Naive B cell (primary cell): ENCODE measurements around the gene BRMS1L. TPM values are rescaled to one million over a fixed set of nuclear protein-coding genes. Genes with fewer than 3 reads are reported as not detected.
"Not testable (repeated sequence)": the region's sequence is repeated elsewhere in the genome, so short reads cannot be mapped to it uniquely, and the experiment has no call there.

Source experiments
- ATAC-seq, 2 donors: fragments of 150-1000 bp; cut with Tn5 transposase; 2 replicates each; pipeline ENCODE4 v1.10.0; 2021; ENCODE audit warnings: low read depth in 2 of 2, mild to moderate bottlenecking in 2 of 2, moderate library complexity in 2 of 2
- DNase-seq: peaks from one replicate; pipeline ENCODE4 v3.0.0; 2022
- H3K27ac Mint-ChIP-seq, 6 donors: one replicate each; pipeline ENCODE4 v1.8.0; 2020 to 2022; ENCODE audit warnings: mild to moderate bottlenecking in 6 of 6, mixed read lengths in 6 of 6, moderate library complexity in 5 of 6, inconsistent platforms in 2 of 6
- H3K27me3 Mint-ChIP-seq, 3 donors: one replicate each; pipeline ENCODE4 v1.8.0; 2021 to 2022; ENCODE audit warnings: mixed read lengths in 3 of 3, mild to moderate bottlenecking in 1 of 3
- H3K36me3 Mint-ChIP-seq, 2 donors: one replicate each; pipeline ENCODE4 v1.8.0; 2020 to 2022; ENCODE audit warnings: mixed read lengths in 2 of 2, inconsistent platforms in 1 of 2, mild to moderate bottlenecking in 1 of 2
- H3K4me1 Mint-ChIP-seq, 3 donors: one replicate each; pipeline ENCODE4 v1.8.0; 2020 to 2022; ENCODE audit warnings: mixed read lengths in 3 of 3, inconsistent platforms in 1 of 3, mild to moderate bottlenecking in 1 of 3, moderate library complexity in 1 of 3
- H3K4me3 Mint-ChIP-seq, 8 donors: one replicate each; pipeline ENCODE4 v1.8.0; 2020 to 2022; ENCODE audit warnings: mild to moderate bottlenecking in 8 of 8, mixed read lengths in 8 of 8, moderate library complexity in 8 of 8, inconsistent platforms in 2 of 8
- H3K9me3 Mint-ChIP-seq, 7 donors: one replicate each; pipeline ENCODE4 v1.8.0; 2020 to 2022; ENCODE audit warnings: mixed read lengths in 7 of 7, mild to moderate bottlenecking in 5 of 7, inconsistent platforms in 2 of 7, moderate library complexity in 1 of 7
- polyA plus RNA-seq, 6 donors: library from polyadenylated mRNA; unstranded; fragments of 300-500 nt; fragmentation: Illumina TruSeq; gene quantifications; one replicate each; pipeline ENCODE4 v1.2.3, GENCODE V29; 2021; ENCODE audit warnings: low read depth in 6 of 6

The BRMS1L gene
- 1 to 10 TPM; 1.4 to 5.0 (median 3.1) TPM for polyA plus RNA-seq

- H3K9me3 Mint-ChIP-seq, result no peaks in the 10 kb centered on the region
- H3K4me3 Mint-ChIP-seq, result peak within 1 kb of the TSS; percentile 81 to 98 (median 94)
- peak; percentile 96 for DNase-seq
- ATAC-seq, result peak; percentile 95
- H3K36me3 Mint-ChIP-seq, result no peaks in the 10 kb centered on the region
- H3K27me3 Mint-ChIP-seq, result no peaks in the 10 kb centered on the region
- peaks cover 13 to 22% (median 14%) of the 10 kb centered on the region in 3 donors for H3K4me1 Mint-ChIP-seq
- peak within 1 kb of the TSS; percentile 69 to 97 (median 88) for H3K27ac Mint-ChIP-seq
Measured at GRCh38 chr14:35826218-35826951, at the start of gene BRMS1L. BRMS1L (plus strand) TSS chr14:35826338; CDS start chr14:35826517, 179 bp downstream.

- Mint-ChIP-seq H3K27ac (peak overlapping the region in 1 of 6 donors; percentile 33), H3K36me3 (peaks cover 5 to 18% of the 10 kb centered on the region in 2 donors), H3K4me1 (peaks cover 0 to 4% (median 2%) of the 10 kb centered on the region in 3 donors), H3K9me3 (peaks cover 0 to 20% (median 17%) of the 10 kb centered on the region in 7 donors), H3K27me3 (no peaks in the 10 kb centered on the region), H3K4me3 (no peak overlapping the region)
- no peak for ATAC-seq
- DNase-seq, result no peak
Measured at GRCh38 chr14:35776823-35777222, 49.3 kb upstream of the BRMS1L start.

GRCh38 chr14:35777550-35777949, 48.6 kb upstream of the BRMS1L start:
- not testable (repeated sequence) for DNase-seq, ATAC-seq, H3K27me3 Mint-ChIP-seq, H3K4me1 Mint-ChIP-seq, H3K4me3 Mint-ChIP-seq, H3K27ac Mint-ChIP-seq
- Mint-ChIP-seq H3K9me3 (peaks cover 0 to 26% (median 19%) of the 10 kb centered on the region in 7 donors), H3K36me3 (peaks cover 5 to 18% of the 10 kb centered on the region in 2 donors)

GRCh38 chr14:35779368-35779767, 46.8 kb upstream of the BRMS1L start:
- Mint-ChIP-seq H3K27ac (no peak overlapping the region), H3K4me1 (peaks cover 0 to 4% (median 2%) of the 10 kb centered on the region in 3 donors), H3K36me3 (peaks cover 5 to 18% of the 10 kb centered on the region in 2 donors), H3K27me3 (no peaks in the 10 kb centered on the region), H3K9me3 (peaks cover 0 to 27% (median 19%) of the 10 kb centered on the region in 7 donors), H3K4me3 (no peak overlapping the region)
- ATAC-seq (no peak), DNase-seq (no peak)

GRCh38 chr14:35783699-35784098, 42.4 kb upstream of the BRMS1L start:
- Mint-ChIP-seq H3K27me3 (no peaks in the 10 kb centered on the region), H3K9me3 (peaks cover 0 to 27% (median 19%) of the 10 kb centered on the region in 7 donors), H3K36me3 (peaks cover 6 to 18% of the 10 kb centered on the region in 2 donors), H3K27ac (peak overlapping the region in 1 of 6 donors; percentile 14), H3K4me1 (peaks cover 6 to 16% (median 15%) of the 10 kb centered on the region in 3 donors), H3K4me3 (no peak overlapping the region)
- no peak for ATAC-seq
- DNase-seq, result no peak

- peaks cover 0 to 10% of the 10 kb centered on the region in 2 donors for H3K36me3 Mint-ChIP-seq
- peaks cover 0 to 9% (median 0%) of the 10 kb centered on the region in 7 donors for H3K9me3 Mint-ChIP-seq
- no peak overlapping the region for H3K27ac Mint-ChIP-seq
- ATAC-seq (no peak), DNase-seq (no peak)
- peaks cover 11 to 25% (median 12%) of the 10 kb centered on the region in 3 donors for H3K4me1 Mint-ChIP-seq
- no peaks in the 10 kb centered on the region for H3K27me3 Mint-ChIP-seq
- no peak overlapping the region for H3K4me3 Mint-ChIP-seq
Measured at GRCh38 chr14:35786856-35787255, 39.3 kb upstream of the BRMS1L start.

- Mint-ChIP-seq H3K4me1 (peaks cover 12 to 25% (median 17%) of the 10 kb centered on the region in 3 donors), H3K4me3 (no peak overlapping the region), H3K27me3 (no peaks in the 10 kb centered on the region), H3K9me3 (no peaks in the 10 kb centered on the region), H3K36me3 (peaks cover 0 to 10% of the 10 kb centered on the region in 2 donors), H3K27ac (no peak overlapping the region)
- no peak for DNase-seq
- ATAC-seq, result no peak
Measured at GRCh38 chr14:35789651-35790050, 36.5 kb upstream of the BRMS1L start.

- H3K4me3 Mint-ChIP-seq, result no peak overlapping the region
- no peaks in the 10 kb centered on the region for H3K9me3 Mint-ChIP-seq
- H3K27me3 Mint-ChIP-seq, result no peaks in the 10 kb centered on the region
- H3K27ac Mint-ChIP-seq, result no peak overlapping the region
- ATAC-seq, result no peak
- H3K4me1 Mint-ChIP-seq, result peaks cover 30 to 53% (median 50%) of the 10 kb centered on the region in 3 donors
- no peak for DNase-seq
- H3K36me3 Mint-ChIP-seq, result peaks cover 4 to 6% of the 10 kb centered on the region in 2 donors
Measured at GRCh38 chr14:35797796-35798195, 28.3 kb upstream of the BRMS1L start.

GRCh38 chr14:35806006-35806907, 19.9 kb upstream of the BRMS1L start:
- Mint-ChIP-seq H3K4me1 (peaks cover 23 to 42% (median 41%) of the 10 kb centered on the region in 3 donors), H3K4me3 (peak overlapping the region in 2 of 8 donors; percentile 35 to 83), H3K27me3 (no peaks in the 10 kb centered on the region)

GRCh38 chr14:35807131-35807961, 18.8 kb upstream of the BRMS1L start:
- no peak for ATAC-seq
- no peak for DNase-seq
- peak overlapping the region; percentile 16 to 99 (median 96) for H3K4me3 Mint-ChIP-seq
- H3K27me3 Mint-ChIP-seq, result no peaks in the 10 kb centered on the region
- peaks cover 0 to 1% of the 10 kb centered on the region in 2 donors for H3K36me3 Mint-ChIP-seq
- no peaks in the 10 kb centered on the region for H3K9me3 Mint-ChIP-seq
- peaks cover 19 to 33% (median 32%) of the 10 kb centered on the region in 3 donors for H3K4me1 Mint-ChIP-seq
- H3K27ac Mint-ChIP-seq, result peak overlapping the region in 4 of 6 donors; percentile 29 to 95 (median 88)

More at GRCh38 chr14:35806006-35806907, 19.9 kb upstream of the BRMS1L start:
- no peak for DNase-seq
- Mint-ChIP-seq H3K27ac (peak overlapping the region in 1 of 6 donors; percentile 2), H3K9me3 (no peaks in the 10 kb centered on the region), H3K36me3 (peaks cover 0 to 4% of the 10 kb centered on the region in 2 donors)
- no peak for ATAC-seq

- Mint-ChIP-seq H3K4me1 (peaks cover 22 to 33% (median 29%) of the 10 kb centered on the region in 3 donors), H3K4me3 (peak overlapping the region; percentile 83 to 99 (median 96)), H3K36me3 (no peaks in the 10 kb centered on the region), H3K27me3 (no peaks in the 10 kb centered on the region), H3K9me3 (no peaks in the 10 kb centered on the region), H3K27ac (peak overlapping the region; percentile 94 to 99 (median 97))
- no peak for DNase-seq
- no peak for ATAC-seq
Measured at GRCh38 chr14:35808076-35808637, 18.0 kb upstream of the BRMS1L start.
